Measurements from ENCODE around the gene ERCC8. TPM values are rescaled to one million over a fixed set of nuclear protein-coding genes. Genes with fewer than 3 reads are reported as not detected.

Gene ERCC8
- polyA plus RNA-seq, 1 donor from 2014 or later: 48.0 TPM

GRCh38 chr5:60972231-60972630 lies 27.4 kb upstream of the ERCC8 start:
- no peak overlapping the region for H3K9ac ChIP-seq (ENCODE audit: low read length)
- no peak overlapping the region for H2AFZ ChIP-seq (ENCODE audit: low read depth, low read length)
- H3K4me3 ChIP-seq (ENCODE audit: low read length): no peak overlapping the region
- no peaks in the 10 kb centered on the region for H3K79me2 ChIP-seq (replicated peaks; ENCODE audit: insufficient read depth, low read length)
- no peak for TF ChIP-seq TAF1 (IDR thresholded peaks at IDR 0.05; ENCODE audit: low read depth)
- TF ChIP-seq REST (IDR thresholded peaks at IDR 0.05; ENCODE audit: borderline replicate concordance): no peak
- TF ChIP-seq MXI1 (conservative IDR thresholded peaks at IDR 0.05; ENCODE audit: poor library complexity, severe bottlenecking): no peak
- TF ChIP-seq SMC3 (conservative IDR thresholded peaks at IDR 0.05; ENCODE audit: poor library complexity): no peak
- no peak for TF ChIP-seq EP300 (conservative IDR thresholded peaks at IDR 0.05; ENCODE audit: poor library complexity, severe bottlenecking)
- H3F3A ChIP-seq (ENCODE audit: insufficient read depth, low read length, poor library complexity, severe bottlenecking): no peaks in the 10 kb centered on the region
- H3K9me3 ChIP-seq (ENCODE audit: low read length): peaks cover 3% of the 10 kb centered on the region
- no peaks in the 10 kb centered on the region for H4K20me1 ChIP-seq (ENCODE audit: insufficient read depth)
- no peaks in the 10 kb centered on the region for H3K27me3 ChIP-seq (ENCODE audit: insufficient read depth, low read depth, low read length)
- no peak overlapping the region for H3K4me2 ChIP-seq (ENCODE audit: low read length)
- H3K27ac ChIP-seq (ENCODE audit: low read length): no peak overlapping the region
- H3K9me2 ChIP-seq (ENCODE audit: insufficient read depth, low read length): no peaks in the 10 kb centered on the region
- H3K36me3 ChIP-seq (ENCODE audit: insufficient read depth, low read length): no peaks in the 10 kb centered on the region

GRCh38 chr5:60961685-60962084 lies 16.8 kb upstream of the ERCC8 start:
- Histone ChIP-seq H3K27me3 (ENCODE audit: insufficient read depth, low read depth, low read length) (no peaks in the 10 kb centered on the region), H3K79me2 (replicated peaks; ENCODE audit: insufficient read depth, low read length) (peaks cover 5% of the 10 kb centered on the region), H3K27ac (ENCODE audit: low read length) (no peak overlapping the region), H3K9me2 (ENCODE audit: insufficient read depth, low read length) (no peaks in the 10 kb centered on the region), H3K9me3 (ENCODE audit: low read length) (peaks cover 3% of the 10 kb centered on the region), H3K36me3 (ENCODE audit: insufficient read depth, low read length) (no peaks in the 10 kb centered on the region), H3K9ac (ENCODE audit: low read length) (no peak overlapping the region), H3K4me2 (ENCODE audit: low read length) (no peak overlapping the region), H3K4me3 (ENCODE audit: low read length) (no peak overlapping the region), H2AFZ (ENCODE audit: low read depth, low read length) (no peak overlapping the region), H3F3A (ENCODE audit: insufficient read depth, low read length, poor library complexity, severe bottlenecking) (no peaks in the 10 kb centered on the region), H4K20me1 (ENCODE audit: insufficient read depth) (no peaks in the 10 kb centered on the region)
- TF ChIP-seq EP300 (conservative IDR thresholded peaks at IDR 0.05; ENCODE audit: poor library complexity, severe bottlenecking) (no peak), SMC3 (conservative IDR thresholded peaks at IDR 0.05; ENCODE audit: poor library complexity) (no peak)

GRCh38 chr5:60960591-60960990 lies 15.7 kb upstream of the ERCC8 start:
- Histone ChIP-seq H3K9ac (ENCODE audit: low read length) (no peak overlapping the region), H3K36me3 (ENCODE audit: insufficient read depth, low read length) (no peaks in the 10 kb centered on the region), H3K9me2 (ENCODE audit: insufficient read depth, low read length) (no peaks in the 10 kb centered on the region), H3K4me2 (ENCODE audit: low read length) (no peak overlapping the region), H3K79me2 (replicated peaks; ENCODE audit: insufficient read depth, low read length) (peaks cover 3% of the 10 kb centered on the region), H3F3A (ENCODE audit: insufficient read depth, low read length, poor library complexity, severe bottlenecking) (no peaks in the 10 kb centered on the region), H3K27me3 (ENCODE audit: insufficient read depth, low read depth, low read length) (no peaks in the 10 kb centered on the region), H4K20me1 (ENCODE audit: insufficient read depth) (no peaks in the 10 kb centered on the region), H3K4me3 (ENCODE audit: low read length) (no peak overlapping the region), H3K9me3 (ENCODE audit: low read length) (no peaks in the 10 kb centered on the region), H3K27ac (ENCODE audit: low read length) (no peak overlapping the region), H2AFZ (ENCODE audit: low read depth, low read length) (no peak overlapping the region)
- TF ChIP-seq TAF1 (IDR thresholded peaks at IDR 0.05; ENCODE audit: low read depth) (no peak), SMC3 (conservative IDR thresholded peaks at IDR 0.05; ENCODE audit: poor library complexity) (peak; percentile 58), REST (IDR thresholded peaks at IDR 0.05; ENCODE audit: borderline replicate concordance) (no peak), EP300 (conservative IDR thresholded peaks at IDR 0.05; ENCODE audit: poor library complexity, severe bottlenecking) (no peak), CTCF (IDR thresholded peaks at IDR 0.05; ENCODE audit: poor library complexity, severe bottlenecking) (peak; percentile 62), MXI1 (conservative IDR thresholded peaks at IDR 0.05; ENCODE audit: poor library complexity, severe bottlenecking) (no peak), EZH2 (IDR thresholded peaks at IDR 0.05; ENCODE audit: borderline replicate concordance, insufficient read depth, low read length, poor library complexity, severe bottlenecking) (no peak), RAD21 (conservative IDR thresholded peaks at IDR 0.05) (peak; percentile 54), POLR2AphosphoS5 (IDR thresholded peaks at IDR 0.05) (no peak)

Data from neural cell (in vitro differentiated cells).